GM19372 (cell line): ENCODE results near the gene ZNF787.

Experiments
- ATAC-seq: cut with Tn5 transposase; IDR thresholded peaks from one replicate; pipeline ENCODE4 v1.9.1; 2021; ENCODE audit warnings: mild to moderate bottlenecking, low read depth, moderate library complexity; ENCODE audit not compliant: unreplicated experiment

Gene ZNF787

DNA sequence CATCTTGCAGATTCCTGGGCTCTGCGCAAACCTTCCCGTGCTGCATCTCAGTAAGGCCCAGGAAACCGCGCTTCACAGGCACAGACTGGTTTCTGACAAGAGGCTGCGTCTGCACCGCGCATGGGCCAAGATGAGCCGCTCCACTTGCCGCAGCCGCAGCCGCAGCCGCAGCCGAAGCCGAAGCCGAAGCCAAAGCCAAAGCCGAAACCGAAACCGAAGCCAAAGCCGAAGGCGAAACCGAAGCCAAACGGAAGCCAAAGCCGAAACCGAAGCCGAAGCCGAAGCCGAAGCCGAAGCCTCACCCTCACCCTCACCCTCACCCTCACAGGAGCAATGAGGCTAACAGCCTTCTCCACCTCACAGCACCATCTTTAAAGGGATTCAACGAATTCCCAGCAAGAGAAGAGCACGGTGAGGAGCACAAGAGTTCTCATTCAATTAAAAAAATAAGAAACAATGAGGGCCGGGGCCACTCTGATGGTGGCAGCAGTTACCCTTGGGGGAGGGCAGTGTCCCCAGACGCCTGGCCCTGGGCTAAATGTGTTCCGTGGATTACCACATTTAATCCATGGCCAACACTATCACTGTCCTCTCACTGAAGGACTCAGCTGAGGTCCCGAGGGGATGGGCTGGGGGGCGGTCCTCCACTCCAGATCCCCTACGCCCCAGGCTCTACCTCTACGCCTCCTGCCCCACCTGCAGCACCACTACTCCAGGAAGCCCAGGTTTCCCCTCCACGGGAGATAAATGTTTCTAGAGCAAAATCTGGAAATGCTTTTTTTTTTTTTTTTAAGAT is 29.1 kb downstream of the ZNF787 start:
- ATAC-seq = no peak

DNA sequence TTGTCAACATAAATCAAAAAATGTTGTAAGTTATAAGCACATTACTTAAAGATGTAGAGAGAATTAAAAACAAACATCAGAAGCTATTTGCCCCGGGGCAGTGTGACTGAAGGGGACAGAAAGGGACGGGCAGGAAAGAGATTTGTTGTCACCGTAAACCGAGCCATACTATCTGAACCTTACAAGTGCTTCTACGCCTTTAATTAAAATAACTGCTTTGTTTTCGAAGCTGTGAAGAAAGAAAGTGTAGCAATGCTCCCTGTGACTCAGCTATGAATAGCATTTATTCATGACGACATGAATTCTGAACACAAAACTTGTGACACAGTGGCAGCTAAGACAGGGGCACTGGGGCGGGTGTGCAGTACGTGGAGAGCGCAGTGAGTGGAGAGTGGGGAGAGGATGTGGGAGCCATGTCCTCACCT is 30.0 kb downstream of the ZNF787 start:
- ATAC-seq = no peak

DNA sequence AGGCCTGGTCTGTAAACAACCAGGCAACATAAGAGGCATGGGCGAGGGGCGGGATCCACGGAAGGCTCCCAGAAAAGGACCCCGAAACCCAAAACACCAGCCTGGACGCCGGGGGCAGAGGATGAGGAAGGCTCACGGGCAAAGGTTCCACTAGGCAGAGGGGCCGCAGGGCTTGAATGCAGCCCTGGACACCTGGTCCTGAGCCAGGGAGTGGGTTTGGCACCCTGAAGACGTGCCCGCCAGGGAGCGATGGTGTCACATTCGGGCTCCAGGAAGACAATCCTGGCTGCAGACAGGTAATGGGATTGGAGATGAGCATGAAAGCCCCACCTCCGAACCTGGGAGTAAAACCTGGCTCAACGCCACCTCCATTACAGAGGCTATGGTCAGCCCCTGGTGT is 31.8 kb downstream of the ZNF787 start:
- ATAC-seq = no peak

DNA sequence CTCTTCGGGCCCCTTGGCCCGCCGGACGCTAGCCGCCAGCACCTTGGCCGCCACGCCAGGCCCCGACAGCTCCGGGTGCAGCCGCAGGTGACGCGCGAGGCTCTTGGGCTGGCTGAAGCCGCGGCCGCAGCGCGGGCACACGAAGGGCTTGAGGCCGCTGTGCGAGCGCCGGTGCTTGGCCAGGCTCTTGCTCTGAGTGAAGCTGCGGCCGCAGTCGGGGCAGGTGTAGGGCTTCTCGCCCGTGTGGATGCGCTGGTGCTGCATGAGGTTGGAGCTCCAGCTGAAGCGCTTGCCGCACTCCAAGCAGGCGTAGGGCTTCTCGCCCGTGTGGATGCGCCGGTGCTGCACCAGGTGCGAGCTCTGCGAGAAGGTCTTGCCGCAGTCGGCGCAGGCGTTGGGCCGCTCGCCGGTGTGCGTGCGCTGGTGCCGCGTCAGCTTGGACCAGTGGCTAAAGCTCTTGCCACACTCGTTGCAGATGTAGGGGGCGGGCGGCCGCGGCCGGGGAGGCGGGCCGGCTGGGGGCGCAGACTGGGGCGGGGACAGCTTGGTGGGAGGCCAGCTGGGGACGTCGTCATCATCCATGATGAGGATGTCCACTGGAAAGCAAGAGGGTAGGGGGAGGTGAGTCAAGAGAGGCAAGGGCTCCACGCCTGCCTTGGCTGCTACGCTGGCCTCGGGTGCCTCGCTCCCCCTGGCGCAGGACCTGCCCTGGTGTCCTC is 32.4 kb downstream of the ZNF787 start:
- no peak for ATAC-seq

DNA sequence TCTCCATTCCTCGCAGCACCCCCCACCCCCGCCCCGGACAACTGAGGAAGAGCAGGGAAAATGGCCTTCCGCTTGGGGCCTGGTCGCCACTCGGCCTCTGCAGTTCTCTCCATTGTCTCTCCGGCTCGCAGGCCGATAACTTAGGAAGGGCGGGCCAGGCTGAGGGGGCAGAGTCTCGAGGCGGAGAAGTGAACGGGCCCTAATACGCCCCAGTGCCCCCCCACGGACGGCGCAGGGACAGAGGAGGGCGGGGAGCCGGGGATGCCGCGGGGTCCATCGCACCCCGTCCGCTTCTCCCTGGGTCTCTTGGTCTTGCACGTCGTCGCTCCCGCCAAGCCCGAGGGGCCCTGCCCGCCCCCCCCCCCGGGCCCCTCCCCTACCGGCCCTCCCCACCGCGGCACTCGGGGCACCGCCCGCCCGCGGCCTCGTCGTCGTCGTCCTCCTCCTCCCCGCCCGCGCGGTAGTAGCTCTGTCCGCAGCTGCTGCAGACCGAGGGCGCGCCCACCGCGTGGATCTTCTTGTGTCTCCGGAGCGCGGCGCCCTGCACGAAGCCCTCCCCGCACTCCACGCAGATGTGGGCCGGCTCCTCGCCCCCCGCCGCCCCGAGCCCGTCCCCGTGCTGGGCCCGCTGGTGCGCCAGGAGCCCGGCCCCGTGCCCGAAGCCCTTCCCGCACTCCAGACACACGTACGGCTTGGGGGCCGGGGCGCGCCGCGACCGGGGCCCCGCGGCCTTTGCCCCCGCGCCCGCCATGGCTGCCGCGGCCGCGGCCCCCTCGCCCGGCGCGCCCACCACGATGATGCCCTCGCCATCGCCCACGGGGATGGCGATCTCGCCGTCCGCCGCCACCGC is 33.2 kb downstream of the ZNF787 start:
- ATAC-seq = no peak

DNA sequence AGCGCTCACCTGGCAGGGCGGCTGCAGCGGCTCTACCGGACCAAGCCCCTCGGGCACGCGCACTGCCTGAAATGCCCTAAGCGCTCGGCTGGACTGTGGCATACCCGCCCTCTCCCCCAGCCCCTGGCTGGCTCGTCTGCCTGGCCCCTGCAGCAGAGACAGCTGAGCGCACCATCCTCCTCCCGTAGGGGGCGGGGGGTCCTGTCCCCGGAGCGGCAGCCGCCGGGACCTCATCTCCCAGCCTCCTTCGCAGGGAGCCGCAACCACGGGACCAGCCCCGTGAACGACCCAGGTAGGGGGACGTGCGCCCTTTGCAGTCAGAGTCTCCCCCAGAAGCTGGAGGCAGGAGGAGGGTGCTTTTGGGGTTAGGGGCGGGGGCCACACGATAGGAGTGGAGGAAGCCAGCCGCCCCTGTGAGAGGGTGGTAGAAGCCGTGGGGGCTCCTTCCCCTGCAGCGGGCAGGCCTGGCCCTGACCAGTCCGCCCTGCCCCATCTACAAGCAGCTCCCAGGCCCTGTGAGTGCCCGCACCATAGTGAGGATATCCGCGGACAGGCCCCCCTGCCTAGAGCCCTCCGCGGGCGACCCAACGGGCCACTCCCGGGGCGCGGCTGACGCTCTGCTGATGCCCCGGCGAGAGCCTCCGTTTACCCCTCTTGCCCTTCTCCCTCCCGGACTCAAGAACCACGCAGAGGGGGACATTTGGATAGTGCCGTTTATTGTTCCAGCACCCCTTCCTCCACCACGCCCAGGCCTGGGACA is 34.2 kb downstream of the ZNF787 start:
- no peak for ATAC-seq

DNA sequence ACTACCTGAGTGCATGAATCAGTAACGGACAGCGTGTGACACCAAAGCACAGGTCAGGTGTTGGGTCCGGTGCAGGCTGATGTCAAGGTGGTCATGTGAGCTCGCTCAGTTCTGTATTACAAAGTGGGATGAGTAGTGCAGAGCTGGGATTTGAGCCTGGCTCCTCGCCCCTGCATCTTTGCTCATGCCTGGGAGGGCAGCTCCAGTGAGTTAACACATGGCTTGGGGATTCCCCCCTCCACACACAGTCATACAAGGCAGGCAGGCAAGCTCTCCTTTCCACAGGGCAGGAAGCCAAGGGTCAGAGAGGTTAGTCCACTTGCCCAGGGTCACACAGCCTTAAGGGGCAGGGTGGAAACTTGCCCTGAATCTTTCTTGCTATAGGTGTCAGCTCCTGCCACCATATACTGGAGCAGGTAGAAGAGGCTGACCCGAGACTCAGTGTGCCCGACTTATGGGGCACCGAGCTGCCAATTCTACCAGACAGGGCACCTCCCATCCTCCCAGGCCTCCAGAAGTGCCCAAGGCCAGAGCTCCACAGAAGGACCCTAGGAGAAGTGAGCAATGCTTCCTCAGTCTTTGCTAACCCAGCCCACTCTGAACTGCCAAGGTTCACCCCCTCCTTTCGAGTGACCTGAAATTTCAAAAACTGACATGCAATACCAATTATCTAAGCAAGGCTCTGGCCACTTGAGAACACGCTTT is 35.4 kb downstream of the ZNF787 start:
- ATAC-seq = no peak

DNA sequence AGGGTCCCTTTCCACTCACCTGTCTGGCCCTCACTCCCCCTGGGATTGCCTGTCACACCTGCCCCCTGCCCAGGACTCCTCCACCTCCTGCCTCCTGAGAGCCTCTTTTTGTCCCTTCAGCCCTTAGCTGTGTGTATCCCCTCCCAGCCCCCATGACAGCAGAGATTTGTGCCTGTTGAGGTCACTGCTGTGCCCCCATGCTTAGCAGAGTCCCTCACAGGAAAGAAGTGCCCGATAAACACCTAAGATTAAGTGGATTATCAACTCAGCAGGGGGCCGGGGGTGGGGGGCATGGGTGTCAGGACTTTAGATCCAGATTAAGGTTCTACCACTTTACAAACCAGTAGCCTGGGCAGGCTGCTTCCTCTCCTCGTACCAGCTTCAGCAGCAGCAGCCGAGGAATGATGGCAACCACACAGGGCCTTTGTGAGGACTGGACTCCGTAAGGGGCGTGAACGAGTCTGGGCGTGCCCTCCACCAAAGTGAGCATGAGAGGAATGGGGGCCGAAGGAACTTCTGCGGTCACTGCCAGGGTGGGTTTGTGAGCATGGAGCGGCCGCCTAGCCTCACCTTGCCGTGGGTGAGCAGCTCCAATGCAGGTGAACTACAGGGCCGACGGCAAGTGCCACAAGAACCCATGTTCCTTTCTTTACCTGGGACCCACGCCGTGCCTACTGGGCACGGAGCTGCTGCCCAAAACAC is 36.1 kb downstream of the ZNF787 start:
- no peak for ATAC-seq

DNA sequence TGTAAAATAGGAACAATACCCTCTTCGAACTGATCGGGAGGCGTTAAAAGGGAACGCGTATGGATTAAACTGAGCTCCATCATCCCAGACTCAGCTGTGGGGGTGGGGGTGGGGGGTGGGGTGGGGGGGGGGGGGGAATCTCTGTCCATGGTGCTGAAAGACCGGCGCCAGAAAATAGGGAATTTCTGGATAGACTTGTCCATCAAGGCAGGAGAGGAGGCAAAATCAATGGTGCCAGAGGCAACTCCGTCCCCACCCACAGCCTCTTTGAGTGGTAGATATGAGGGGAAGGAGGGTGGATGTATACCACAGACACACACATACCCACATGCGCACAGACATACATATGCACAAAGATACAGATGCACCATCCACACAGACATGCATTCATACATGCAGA is 37.4 kb downstream of the ZNF787 start:
- ATAC-seq = no peak

DNA sequence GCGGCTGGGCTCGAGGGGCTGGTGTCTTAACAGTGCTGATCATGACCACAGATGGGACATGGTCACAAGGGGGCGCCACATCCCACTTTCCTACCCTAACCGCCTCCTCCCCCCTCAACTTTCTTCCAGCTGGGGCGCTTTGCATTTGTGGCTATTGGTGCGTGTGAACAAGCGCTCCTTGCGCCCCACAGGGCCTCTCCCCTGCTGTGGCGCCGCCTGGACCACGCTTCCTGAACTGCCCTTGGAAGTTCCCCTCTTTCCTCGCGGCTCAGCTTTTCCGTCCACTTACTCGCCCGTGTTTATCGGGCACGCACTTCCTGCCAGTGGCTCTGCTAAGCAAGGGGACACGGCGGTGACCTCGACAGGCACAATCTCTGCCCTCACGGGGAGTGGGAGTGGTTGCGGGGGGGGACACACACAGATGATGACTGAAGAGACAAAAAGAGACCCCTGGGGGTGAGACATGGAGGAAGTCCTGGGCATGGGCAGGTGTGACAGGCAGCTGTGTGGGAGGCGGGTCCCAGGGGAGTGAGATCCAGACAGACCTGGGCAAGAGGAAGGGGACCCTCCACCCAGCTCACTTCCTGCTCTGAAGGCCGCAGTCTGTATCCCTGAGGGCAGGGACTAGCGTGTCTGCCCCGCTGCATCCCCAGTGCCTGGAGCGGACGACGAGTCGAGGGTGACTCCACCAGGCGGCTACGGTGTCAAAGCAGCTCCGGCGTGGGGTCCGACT is 40.3 kb downstream of the ZNF787 start:
- peak; percentile 78 for ATAC-seq

DNA sequence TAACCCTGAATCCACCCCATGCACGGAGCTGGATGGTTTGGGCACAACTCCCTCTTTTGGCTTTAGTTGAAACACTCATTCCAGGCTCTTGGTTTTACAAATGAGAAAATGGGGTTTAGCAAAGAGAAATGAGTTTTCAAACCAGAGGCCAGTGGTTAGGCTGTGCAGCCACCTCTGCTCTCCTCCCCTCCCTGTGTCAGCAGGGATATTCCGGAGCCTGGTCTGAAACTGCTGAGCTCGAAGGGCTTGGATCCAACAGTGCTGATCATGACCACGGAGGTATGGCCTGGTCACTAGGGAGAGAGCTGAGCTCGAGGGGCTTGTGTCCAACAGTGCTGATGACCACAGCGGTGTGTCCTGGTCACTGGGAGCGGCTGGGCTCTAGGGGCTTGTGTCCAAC is 41.5 kb downstream of the ZNF787 start:
- ATAC-seq = no peak

DNA sequence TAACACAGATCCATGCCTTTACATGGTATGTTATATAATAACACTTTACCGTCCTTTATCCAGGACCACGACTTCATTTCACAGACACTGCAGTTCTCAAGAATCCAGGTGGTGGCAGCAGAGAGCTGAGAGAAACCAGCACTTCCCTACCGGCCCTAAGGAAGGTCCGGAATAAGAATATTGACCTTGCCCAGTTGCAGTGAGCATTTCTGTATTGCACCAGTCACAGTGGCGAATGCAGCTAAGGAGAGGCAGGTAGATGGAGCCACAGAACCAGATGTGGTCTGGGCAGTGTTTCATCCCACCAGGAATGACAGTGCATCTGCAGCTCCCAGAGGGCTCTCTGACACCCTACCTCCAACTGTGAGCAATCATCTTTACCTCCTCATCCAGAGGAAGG is 44.6 kb downstream of the ZNF787 start:
- no peak for ATAC-seq

DNA sequence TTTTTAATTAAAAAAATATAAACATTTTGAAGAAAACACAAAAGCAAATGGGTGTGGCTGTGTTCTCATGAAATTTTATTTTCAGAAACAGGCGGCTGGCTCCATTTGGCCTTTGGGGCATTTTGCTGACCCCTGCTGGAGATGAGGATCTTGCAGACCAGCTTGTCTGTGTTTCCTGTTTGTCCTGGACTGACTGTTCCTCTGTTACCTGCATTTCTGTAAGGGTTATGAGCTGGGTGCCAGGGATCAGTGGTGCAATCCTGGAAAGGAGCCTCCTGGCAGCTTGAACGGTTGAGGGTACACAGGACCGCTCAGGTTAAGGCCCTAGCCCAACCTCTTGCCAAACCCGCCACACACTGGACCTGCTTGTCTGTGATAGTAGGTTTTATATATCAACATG is 49.9 kb downstream of the ZNF787 start:
- no peak for ATAC-seq

DNA sequence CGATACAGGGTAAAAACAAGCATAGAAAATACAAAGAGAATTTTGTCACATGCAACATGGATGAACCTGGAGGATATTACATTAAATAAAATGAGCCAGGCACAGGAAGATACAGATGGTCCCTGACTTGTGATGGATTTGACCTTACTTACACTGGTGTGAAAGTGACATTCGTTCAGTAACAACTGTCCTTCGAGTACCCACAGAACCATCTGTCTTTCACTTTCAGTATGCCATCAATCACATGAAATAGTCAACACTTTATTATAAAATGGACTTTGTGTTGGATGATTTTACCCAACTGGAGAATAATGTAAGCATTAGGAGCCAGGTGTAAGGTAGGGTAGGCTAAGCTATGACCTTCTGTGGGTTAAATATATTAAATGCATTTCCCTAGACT is 51.5 kb downstream of the ZNF787 start:
- ATAC-seq = no peak

DNA sequence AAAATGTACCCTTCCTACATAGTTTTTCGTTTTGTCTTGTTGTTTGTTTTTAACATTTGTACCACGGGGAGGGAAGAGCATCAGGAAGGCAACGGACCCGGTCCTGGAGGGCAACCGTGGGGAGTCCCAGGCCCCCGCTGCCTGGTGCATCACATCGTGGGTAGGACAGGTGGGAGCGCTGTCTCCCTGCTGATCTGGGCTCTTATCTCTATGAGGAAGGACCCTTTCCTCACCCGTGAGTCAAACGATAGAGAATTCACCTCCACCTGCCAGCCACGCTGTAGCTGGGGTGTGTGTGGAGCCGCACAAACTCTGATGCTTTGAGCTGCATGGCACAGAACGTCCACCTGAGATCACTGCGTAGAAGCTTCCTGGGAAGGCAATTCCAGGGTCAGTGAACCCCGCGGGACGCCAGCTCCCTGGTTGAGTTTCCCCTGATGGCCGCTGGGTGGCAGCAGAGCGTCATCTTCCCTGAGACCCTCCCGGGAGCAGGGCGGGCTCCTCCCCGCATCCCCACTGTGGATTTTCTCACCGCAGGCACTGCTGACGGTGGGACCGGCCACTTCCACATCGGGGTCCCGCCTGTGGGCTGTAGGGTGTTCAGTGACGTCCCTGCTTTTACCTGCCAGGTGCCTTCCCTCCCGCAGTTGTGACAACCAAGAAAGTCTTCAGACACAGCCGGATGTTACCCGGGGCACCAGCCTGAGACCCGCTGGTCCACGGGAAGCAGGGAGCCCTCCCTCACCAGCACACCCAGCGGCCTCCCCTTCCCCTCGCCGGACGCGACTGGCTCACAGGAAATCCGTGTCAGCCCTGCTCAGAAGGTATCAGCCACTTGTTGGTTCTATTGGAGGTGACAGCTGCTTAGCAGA is 54.7 kb downstream of the ZNF787 start:
- ATAC-seq = peak; percentile 65

DNA sequence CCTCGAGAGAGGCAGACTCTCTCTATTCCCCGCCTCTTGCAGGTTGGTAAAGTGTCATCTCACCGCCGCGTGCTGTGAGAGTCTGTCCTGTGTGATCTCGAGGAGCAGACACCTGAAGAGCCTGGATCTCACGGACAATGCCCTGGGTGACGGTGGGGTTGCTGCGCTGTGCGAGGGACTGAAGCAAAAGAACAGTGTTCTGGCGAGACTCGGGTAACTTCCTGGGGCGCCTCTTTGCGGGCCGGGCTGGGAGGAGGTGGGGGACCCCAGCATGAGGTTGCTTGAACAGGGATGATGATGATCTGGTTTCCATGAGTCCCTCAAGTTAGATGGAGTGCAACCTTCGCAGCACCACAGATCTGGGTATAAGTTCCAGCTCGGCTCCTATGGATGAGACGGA is 67.5 kb downstream of the ZNF787 start:
- ATAC-seq = no peak
